Measurements from ENCODE around the gene KRTAP12-4. TPM values are rescaled to one million over a fixed set of nuclear protein-coding genes. Genes with fewer than 3 reads are reported as not detected.
"Not testable (repeated sequence)": the region's sequence is repeated elsewhere in the genome, so short reads cannot be mapped to it uniquely, and the experiment has no call there.

KRTAP12-4 gene
- total RNA-seq, 1 donor from 2014 or later, result not detected

- no peak for DNase-seq (ENCODE audit: low spot score)
Observed at GRCh38 chr21:44612669-44613229, 41.7 kb downstream of the KRTAP12-4 start.

- DNase-seq (ENCODE audit: low spot score), result no peak
Observed at GRCh38 chr21:44612029-44612486, 42.4 kb downstream of the KRTAP12-4 start, which contains the start of gene KRTAP10-8. Gene KRTAP10-8, plus strand, starts transcription at chr21:44612079. Its CDS starts 22 bp downstream, at chr21:44612101.

GRCh38 chr21:44611551-44611950 is 42.9 kb downstream of the KRTAP12-4 start:
- DNase-seq (ENCODE audit: low spot score), result no peak

GRCh38 chr21:44610157-44610843 is 44.2 kb downstream of the KRTAP12-4 start:
- not testable (repeated sequence) for DNase-seq (ENCODE audit: low spot score)

- DNase-seq (ENCODE audit: low spot score), result no peak
Observed at GRCh38 chr21:44609193-44609592, 45.3 kb downstream of the KRTAP12-4 start.

- DNase-seq (ENCODE audit: low spot score), result no peak
Observed at GRCh38 chr21:44606495-44606894, 48.0 kb downstream of the KRTAP12-4 start.

Other genes with a start within 250 kb of the KRTAP12-4 start
- gene LRRC3, start 199.1 kb downstream of the KRTAP12-4 start, total RNA-seq (ENCODE audit: insufficient read depth, low replicate concordance), result 4.3 TPM
- gene KRTAP10-1, start 114.5 kb downstream of the KRTAP12-4 start, total RNA-seq (ENCODE audit: insufficient read depth, low replicate concordance), result not detected
- gene KRTAP10-2, start 103.2 kb downstream of the KRTAP12-4 start, total RNA-seq (ENCODE audit: insufficient read depth, low replicate concordance), result not detected
- not detected for gene KRTAP10-3, start 95.9 kb downstream of the KRTAP12-4 start, total RNA-seq (ENCODE audit: insufficient read depth, low replicate concordance)
- 4.8 TPM for gene KRTAP10-4, start 80.9 kb downstream of the KRTAP12-4 start, total RNA-seq (ENCODE audit: insufficient read depth, low replicate concordance)
- not detected for gene KRTAP10-5, start 74.1 kb downstream of the KRTAP12-4 start, total RNA-seq (ENCODE audit: insufficient read depth, low replicate concordance)
- gene KRTAP10-6, start 62.2 kb downstream of the KRTAP12-4 start, total RNA-seq (ENCODE audit: insufficient read depth, low replicate concordance), result not detected
- not detected for gene KRTAP10-7, start 54.1 kb downstream of the KRTAP12-4 start, total RNA-seq (ENCODE audit: insufficient read depth, low replicate concordance)
- gene KRTAP10-8, start 42.6 kb downstream of the KRTAP12-4 start, total RNA-seq (ENCODE audit: insufficient read depth, low replicate concordance), result 0.72 TPM
- not detected for gene KRTAP10-9, start 27.6 kb downstream of the KRTAP12-4 start, total RNA-seq (ENCODE audit: insufficient read depth, low replicate concordance)
- not detected for gene KRTAP10-10, start 17.3 kb downstream of the KRTAP12-4 start, total RNA-seq (ENCODE audit: insufficient read depth, low replicate concordance)
- not detected for gene KRTAP10-11, start 8.2 kb downstream of the KRTAP12-4 start, total RNA-seq (ENCODE audit: insufficient read depth, low replicate concordance)
- gene KRTAP12-3, start 3.3 kb upstream of the KRTAP12-4 start, total RNA-seq (ENCODE audit: insufficient read depth, low replicate concordance), result not detected
- gene KRTAP12-2, start 12.3 kb upstream of the KRTAP12-4 start, total RNA-seq (ENCODE audit: insufficient read depth, low replicate concordance), result not detected
- not detected for gene KRTAP12-1, start 27.5 kb upstream of the KRTAP12-4 start, total RNA-seq (ENCODE audit: insufficient read depth, low replicate concordance)
- 4.1 TPM for gene KRTAP10-12, start 42.5 kb upstream of the KRTAP12-4 start, total RNA-seq (ENCODE audit: insufficient read depth, low replicate concordance)
- gene TSPEAR, start 56.9 kb upstream of the KRTAP12-4 start, total RNA-seq (ENCODE audit: insufficient read depth, low replicate concordance), result not detected
- 92.2 TPM for gene UBE2G2, start 147.2 kb upstream of the KRTAP12-4 start, total RNA-seq (ENCODE audit: insufficient read depth, low replicate concordance)
- 49.4 TPM for gene SUMO3, start 163.4 kb upstream of the KRTAP12-4 start, total RNA-seq (ENCODE audit: insufficient read depth, low replicate concordance)
- gene PTTG1IP, start 219.0 kb upstream of the KRTAP12-4 start, total RNA-seq (ENCODE audit: insufficient read depth, low replicate concordance), result 347 TPM